ENCODE results near the gene PRRX2.
"Not testable (repeated sequence)": the region's sequence is repeated elsewhere in the genome, so short reads cannot be mapped to it uniquely, and the experiment has no call there.

Gene PRRX2

DNA sequence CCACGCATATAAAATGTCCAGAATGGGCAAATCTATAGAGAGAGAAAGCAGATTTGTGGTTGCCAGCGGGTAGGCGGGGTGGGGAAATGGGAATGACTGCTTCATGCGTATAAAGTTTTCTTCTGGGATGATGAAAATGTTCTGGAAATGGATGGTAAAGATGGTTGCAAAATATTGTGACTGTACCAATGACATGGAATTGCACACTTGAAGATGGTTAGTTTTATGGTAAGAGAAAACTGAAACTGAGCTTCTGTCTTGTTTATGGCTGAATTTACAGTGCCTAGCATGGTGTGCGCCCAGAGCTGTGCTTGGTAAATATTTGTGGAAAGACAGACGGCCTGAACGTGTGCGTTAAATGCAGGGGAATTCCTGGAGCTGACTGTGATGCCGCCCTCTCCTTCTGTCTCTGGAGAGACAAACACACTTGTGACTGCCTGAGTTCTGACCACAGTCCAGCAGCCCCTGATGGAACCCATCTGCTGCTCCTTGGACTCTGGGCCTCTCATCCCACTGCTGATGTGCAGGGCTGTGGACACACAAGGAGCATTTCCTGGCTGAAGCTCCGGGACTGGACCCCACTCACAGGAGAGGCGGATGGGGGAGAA is 96.0 kb downstream of the PRRX2 start:
- no peak for DNase-seq (ENCODE audit: low spot score)

DNA sequence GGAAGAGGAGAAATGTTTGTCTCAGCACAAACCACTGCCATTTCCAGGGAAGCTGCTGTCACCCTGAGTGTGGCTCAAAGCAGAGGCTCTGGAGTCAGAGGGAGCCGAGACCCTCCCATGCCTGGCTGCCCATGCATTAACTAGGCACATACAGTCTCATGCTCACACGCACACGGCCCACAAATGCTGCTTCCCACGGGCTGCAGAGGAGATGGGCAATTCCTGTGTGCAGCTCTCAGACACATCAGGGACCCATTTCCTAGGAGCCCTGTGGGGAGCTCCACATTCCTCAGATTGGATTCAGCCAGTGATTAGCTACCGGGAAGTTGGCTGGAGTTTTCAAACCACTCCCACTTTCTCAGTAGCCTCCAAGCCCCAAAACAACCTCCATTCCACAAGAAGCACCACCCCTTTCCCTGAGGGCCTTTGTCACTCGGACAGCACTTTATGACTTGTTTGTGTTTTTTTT is 96.5 kb downstream of the PRRX2 start:
- no peak for DNase-seq (ENCODE audit: low spot score)

DNA sequence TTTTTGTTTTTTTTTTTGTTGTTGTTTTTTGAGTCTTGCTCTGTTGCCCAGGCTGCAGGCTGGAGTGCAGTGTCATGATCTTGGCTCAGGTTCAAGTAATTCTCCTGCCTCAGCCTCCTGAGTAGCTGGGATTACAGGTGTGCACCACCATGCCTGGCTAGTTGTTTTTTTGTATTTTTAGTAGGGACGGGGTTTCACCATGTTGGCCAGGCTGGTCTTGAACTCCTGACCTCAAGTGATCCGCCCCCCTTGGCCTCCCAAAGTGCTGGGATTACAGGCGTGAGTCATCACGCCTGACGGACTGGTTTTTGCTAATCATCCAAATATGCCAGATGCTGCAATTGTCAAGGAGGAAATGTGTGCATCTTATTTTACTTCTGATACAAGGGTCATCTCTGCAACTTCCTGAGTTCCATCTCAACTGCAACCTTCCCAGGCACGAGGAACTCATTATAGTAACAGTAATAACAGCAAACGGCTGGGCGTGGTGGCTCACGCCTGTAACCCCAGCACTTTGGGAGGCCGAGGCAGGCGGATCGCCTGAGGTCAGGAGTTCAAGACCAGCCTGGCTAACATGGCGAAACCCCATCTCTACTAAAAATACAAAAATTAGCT is 97.0 kb downstream of the PRRX2 start:
- not testable (repeated sequence) for DNase-seq (ENCODE audit: low spot score)

DNA sequence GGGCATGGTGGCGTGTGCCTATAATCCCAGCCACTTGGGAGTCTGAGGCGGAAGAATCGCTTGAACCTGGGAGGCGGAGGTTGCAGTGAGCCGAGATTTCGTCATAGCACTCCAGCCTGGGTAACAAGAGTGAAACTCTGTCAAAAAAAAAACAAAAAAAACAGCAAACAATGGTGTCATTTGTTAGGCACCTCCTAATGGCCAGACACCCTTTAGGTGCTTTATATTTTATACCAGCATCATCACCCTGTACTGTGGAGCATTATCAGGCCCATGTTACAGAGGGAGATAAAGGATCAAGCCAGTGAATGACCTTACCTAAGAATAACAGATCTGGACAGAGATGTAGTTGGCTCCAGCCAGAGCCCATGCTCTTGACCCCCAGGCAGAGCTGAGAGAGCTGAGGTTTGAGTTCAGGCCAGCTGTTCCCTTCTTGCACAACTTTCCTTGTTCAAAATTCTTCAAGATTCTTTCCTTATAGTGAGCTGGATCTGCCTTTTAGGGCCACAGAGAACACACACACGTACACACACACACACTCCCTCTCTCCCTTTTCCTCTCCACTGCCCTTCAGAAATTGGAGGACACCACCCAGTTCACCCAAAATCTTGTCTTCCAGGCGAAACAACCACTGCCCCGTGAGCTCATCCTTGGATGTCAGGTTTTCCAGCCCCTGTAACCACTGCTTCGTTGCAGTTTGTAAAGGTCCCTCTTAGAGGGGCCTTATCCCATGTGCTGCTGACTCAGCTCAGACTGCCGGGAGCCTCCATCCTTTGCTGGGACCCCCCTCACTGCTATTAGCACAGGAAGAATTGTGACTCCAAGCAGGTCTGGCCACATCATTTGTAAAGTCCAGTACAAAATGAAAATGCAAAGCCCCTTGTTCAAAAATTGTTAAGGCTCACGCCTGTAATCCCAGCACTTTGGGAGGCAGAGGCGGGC is 97.8 kb downstream of the PRRX2 start:
- DNase-seq (ENCODE audit: low spot score): no peak

DNA sequence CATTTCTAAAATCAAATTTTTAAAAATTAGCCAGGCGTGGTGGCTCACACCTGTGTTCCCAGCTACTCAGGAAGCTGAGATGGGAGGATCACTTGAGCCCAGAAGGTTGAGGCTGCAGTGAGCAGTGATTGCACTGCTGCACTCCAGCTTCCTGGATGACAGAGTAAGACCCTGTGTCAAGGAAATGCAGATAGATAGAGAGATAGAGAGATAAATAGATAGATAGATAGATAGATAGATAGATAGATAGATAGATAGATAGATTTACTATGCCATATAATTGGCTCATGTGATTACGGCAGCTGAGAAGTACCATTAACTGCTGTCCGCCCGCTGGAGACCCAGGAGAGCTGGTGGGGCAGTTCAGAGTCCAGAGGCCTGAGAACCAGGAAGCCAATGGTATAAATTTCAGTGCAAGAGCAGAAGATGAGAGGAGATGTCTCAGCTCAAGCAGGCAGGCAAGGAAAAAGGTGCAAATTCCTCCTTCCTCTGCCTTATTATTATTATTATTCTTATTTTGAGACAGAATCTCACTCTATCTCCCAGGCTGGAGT is 100.4 kb downstream of the PRRX2 start:
- DNase-seq (ENCODE audit: low spot score): no peak

DNA sequence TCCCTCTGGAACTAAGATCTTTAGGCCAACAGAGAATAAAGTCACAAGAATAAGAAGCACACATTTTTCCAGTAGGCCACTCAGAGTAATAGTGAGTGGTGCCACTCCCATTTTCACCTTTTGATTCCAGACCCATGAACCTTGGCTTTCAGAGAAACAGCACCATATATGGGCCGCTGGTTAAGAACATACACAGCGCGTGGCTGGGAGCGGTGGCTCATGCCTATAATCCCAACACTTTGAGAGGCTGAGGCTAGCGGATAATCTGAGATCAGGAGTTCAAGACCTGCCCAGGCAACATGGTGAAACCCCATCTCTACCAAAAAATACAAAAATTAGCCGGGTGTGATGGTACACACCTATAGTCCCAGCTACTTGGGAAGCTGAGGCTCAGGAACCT is 103.0 kb downstream of the PRRX2 start:
- DNase-seq (ENCODE audit: low spot score): no peak

DNA sequence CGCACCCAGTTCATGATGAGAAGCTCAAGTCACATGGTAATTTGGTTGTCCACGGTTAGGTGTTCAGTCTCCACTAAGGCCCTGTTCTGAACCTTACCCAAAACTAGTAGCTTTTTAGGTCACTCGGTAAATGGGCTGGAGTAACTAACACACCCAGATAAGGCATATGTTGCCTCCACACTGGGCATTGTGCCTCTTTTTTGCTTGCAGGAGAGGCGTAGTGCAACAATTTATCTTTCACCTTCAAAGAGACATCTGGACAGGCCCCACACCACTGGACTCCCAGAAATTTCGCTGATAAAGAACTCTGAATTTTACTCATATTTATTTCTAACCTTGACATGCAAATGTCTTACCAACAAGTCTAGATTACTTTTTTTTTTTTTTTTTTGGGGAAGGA is 104.2 kb downstream of the PRRX2 start:
- DNase-seq (ENCODE audit: low spot score): no peak

DNA sequence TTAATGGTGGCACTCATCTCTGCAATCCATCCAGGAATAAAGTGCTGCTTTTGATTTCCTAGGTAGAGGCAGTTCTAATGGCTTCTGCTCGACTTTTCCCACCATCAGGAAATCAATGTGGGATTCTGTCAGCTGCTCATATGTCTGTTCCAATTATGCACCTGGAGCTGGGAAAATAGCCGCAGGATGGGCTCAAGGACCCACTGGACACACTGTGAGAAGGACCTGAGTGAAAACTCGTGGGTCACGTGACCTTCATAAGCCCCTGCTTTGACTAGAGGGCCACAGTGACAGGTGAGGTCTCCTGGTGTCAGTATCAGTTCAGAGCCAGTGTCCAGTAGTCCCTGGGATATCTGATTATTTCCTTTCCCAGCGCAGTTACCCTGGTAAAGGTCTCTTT is 105.3 kb downstream of the PRRX2 start:
- no peak for DNase-seq (ENCODE audit: low spot score)

All from germinal center (tissue), 1 donor.